ENCODE measurements around the gene MAGI2. TPM values are rescaled to one million over a fixed set of nuclear protein-coding genes. Genes with fewer than 3 reads are reported as not detected.

Gene MAGI2
- polyA plus RNA-seq, 3 donors: 0.03 to 0.11 TPM; not detected in 1

DNA sequence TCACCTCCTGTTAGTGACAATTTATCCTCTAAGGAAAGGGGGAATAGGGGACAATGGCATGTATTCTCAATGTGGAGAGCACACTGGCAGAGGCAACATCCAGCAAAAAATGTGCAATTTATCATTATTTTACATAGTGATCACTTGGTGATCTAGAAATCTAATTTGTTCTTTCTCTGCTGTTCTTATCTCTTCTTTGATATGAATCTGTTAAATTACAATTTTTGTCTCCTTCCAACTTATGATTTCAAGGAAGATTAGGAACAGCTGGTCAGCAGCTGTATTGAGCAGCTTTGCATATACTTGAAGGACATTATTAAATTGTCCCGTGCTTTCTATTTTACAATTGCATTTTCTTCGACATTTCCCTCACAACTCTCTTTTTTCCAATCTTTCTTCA, 213.1 kb downstream of the MAGI2 start:
- no peaks in the 10 kb centered on the region for H3K4me1 ChIP-seq (ENCODE audit: control insufficient read depth in 1 of 2, insufficient read depth in 2 of 2, low read length in 2 of 2)

DNA sequence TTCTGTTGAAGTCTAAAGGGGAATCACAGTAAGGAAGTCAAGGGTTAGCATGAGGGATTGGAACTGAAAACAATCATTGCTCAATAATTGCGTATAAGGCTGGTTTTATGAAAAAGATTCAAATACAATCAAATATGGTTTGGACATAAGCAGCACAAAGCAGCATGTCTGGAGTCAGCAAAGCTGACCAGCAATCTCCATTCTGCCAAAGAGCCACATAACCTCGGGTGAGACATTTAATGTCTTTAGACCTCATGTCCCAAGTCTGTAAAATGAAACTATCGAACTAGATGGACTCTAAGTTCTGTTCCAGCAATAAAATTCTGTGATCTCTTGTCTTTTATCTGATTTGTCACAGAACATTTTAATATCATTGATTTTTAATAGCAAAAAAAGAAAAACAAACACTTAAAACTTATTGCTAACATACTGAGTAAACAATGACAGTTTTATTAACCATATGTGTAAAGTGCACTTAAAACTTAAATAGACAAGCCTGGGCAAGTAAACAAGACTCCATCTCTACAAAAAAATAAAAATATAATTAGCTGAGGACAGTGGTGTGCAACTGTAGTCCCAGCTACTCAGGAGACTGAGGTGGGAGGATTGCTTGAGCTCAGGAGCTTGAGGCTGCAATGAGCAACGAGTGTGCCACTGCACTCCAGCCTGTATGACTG, 217.0 kb downstream of the MAGI2 start:
- Histone ChIP-seq H3K36me3 (replicated peaks in 1 of 2; ENCODE audit: control insufficient read depth in 1 of 2, insufficient read depth in 2 of 2, low read length in 2 of 2) (no peaks in the 10 kb centered on the region), H3K4me1 (ENCODE audit: control insufficient read depth in 1 of 2, insufficient read depth in 2 of 2, low read length in 2 of 2) (no peaks in the 10 kb centered on the region), H3K27ac (ENCODE audit: low read depth in 1 of 2, low read length in 2 of 2) (no peak overlapping the region), H3K27me3 (ENCODE audit: control insufficient read depth in 2 of 2, insufficient read depth in 2 of 2, low read length in 2 of 2) (no peaks in the 10 kb centered on the region), H4K20me1 (ENCODE audit: insufficient read depth, low read length) (no peaks in the 10 kb centered on the region), H3K79me2 (ENCODE audit: insufficient read depth, low read length) (no peaks in the 10 kb centered on the region), H3K4me3 (replicated peaks in 1 of 3; ENCODE audit: low read depth in 2 of 3, low read length in 3 of 3) (no peak overlapping the region), H3K9ac (ENCODE audit: insufficient read depth, low read length, poor library complexity, severe bottlenecking) (no peak overlapping the region), H3K4me2 (replicated peaks; ENCODE audit: extremely low read depth, low read length, poor library complexity, severe bottlenecking) (no peak overlapping the region), H2AFZ (ENCODE audit: insufficient read depth, low read depth, low read length, poor library complexity, severe bottlenecking) (no peak overlapping the region), H3K9me3 (replicated peaks in 1 of 2; ENCODE audit: control insufficient read depth in 1 of 2, insufficient read depth in 1 of 2, low read length in 2 of 2) (no peaks in the 10 kb centered on the region)
- Mint-ChIP-seq H3K4me3 (no peak overlapping the region), H3K36me3 (no peaks in the 10 kb centered on the region), H3K9me3 (peaks cover 2 to 8% (median 4%) of the 10 kb centered on the region in 7 donors), H3K27me3 (ENCODE audit: low read depth in 3 of 3) (peaks cover 0 to 4% (median 0%) of the 10 kb centered on the region in 3 donors), H3K27ac (no peak overlapping the region), H3K4me1 (no peaks in the 10 kb centered on the region)
- TF ChIP-seq, protein P1, sequence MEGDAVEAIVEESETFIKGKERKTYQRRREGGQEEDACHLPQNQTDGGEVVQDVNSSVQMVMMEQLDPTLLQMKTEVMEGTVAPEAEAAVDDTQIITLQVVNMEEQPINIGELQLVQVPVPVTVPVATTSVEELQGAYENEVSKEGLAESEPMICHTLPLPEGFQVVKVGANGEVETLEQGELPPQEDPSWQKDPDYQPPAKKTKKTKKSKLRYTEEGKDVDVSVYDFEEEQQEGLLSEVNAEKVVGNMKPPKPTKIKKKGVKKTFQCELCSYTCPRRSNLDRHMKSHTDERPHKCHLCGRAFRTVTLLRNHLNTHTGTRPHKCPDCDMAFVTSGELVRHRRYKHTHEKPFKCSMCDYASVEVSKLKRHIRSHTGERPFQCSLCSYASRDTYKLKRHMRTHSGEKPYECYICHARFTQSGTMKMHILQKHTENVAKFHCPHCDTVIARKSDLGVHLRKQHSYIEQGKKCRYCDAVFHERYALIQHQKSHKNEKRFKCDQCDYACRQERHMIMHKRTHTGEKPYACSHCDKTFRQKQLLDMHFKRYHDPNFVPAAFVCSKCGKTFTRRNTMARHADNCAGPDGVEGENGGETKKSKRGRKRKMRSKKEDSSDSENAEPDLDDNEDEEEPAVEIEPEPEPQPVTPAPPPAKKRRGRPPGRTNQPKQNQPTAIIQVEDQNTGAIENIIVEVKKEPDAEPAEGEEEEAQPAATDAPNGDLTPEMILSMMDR (IDR thresholded peaks at IDR 0.05): no peak
- WGBS (ENCODE audit: insufficient coverage): 100% methylated on average over 1 of the region's 4 CpGs
- DNase-seq: no peak
- intact Hi-C loops (cut with micrococcal nuclease): no loop called here

More for the DNA sequence above, 213.1 kb downstream of the MAGI2 start:
- Histone ChIP-seq H3K9me3 (replicated peaks in 1 of 2; ENCODE audit: control insufficient read depth in 1 of 2, insufficient read depth in 1 of 2, low read length in 2 of 2) (no peaks in the 10 kb centered on the region), H3K9ac (ENCODE audit: insufficient read depth, low read length, poor library complexity, severe bottlenecking) (no peak overlapping the region), H3K4me2 (replicated peaks; ENCODE audit: extremely low read depth, low read length, poor library complexity, severe bottlenecking) (no peak overlapping the region), H3K27ac (ENCODE audit: low read depth in 1 of 2, low read length in 2 of 2) (no peak overlapping the region), H3K36me3 (replicated peaks in 1 of 2; ENCODE audit: control insufficient read depth in 1 of 2, insufficient read depth in 2 of 2, low read length in 2 of 2) (no peaks in the 10 kb centered on the region), H2AFZ (ENCODE audit: insufficient read depth, low read depth, low read length, poor library complexity, severe bottlenecking) (no peak overlapping the region), H3K4me3 (replicated peaks in 1 of 3; ENCODE audit: low read depth in 2 of 3, low read length in 3 of 3) (no peak overlapping the region), H3K79me2 (ENCODE audit: insufficient read depth, low read length) (no peaks in the 10 kb centered on the region), H4K20me1 (ENCODE audit: insufficient read depth, low read length) (no peaks in the 10 kb centered on the region), H3K27me3 (ENCODE audit: control insufficient read depth in 2 of 2, insufficient read depth in 2 of 2, low read length in 2 of 2) (no peaks in the 10 kb centered on the region)
- peaks cover 0 to 7% (median 3%) of the 10 kb centered on the region in 7 donors for H3K9me3 Mint-ChIP-seq
- intact Hi-C loops (cut with micrococcal nuclease): no loop called here
- WGBS (ENCODE audit: insufficient coverage): no CpG with 5 or more reads among the region's 2 CpGs
- H3K4me1 Mint-ChIP-seq: no peaks in the 10 kb centered on the region
- no peak for DNase-seq
- peaks cover 0 to 6% (median 0%) of the 10 kb centered on the region in 3 donors for H3K27me3 Mint-ChIP-seq (ENCODE audit: low read depth in 3 of 3)
- H3K4me3 Mint-ChIP-seq: no peak overlapping the region
- TF ChIP-seq, protein P1 (IDR thresholded peaks at IDR 0.05): no peak
- H3K27ac Mint-ChIP-seq: no peak overlapping the region
- H3K36me3 Mint-ChIP-seq: no peaks in the 10 kb centered on the region

All from CD14-positive monocyte (primary cell).